DND-41 (cell line): ENCODE results near the gene DAD1.

Experiments
- ATAC-seq: fragments of 200-7000 bp; cut with Tn5 transposase; 3 replicates; pipeline ENCODE4 v1.9.1; 2021; ENCODE audit warnings: low read depth; ENCODE audit not compliant: insufficient read depth
- DNase-seq: peaks from one replicate; pipeline ENCODE4 v3.0.0-alpha.2; 2020
- H2AFZ ChIP-seq: 2 replicates; pipeline ENCODE4 v1.6.0; 2012; ENCODE audit warnings: low read depth, low read length
- H3K27ac ChIP-seq: 2 replicates; pipeline ENCODE4 v1.5.1; 2012; ENCODE audit warnings: low read length, inconsistent platforms
- H3K27me3 ChIP-seq: fragments of 200-600 bp; sonication (generic); 2 replicates; pipeline ENCODE4 v1.6.0; 2012; ENCODE audit warnings: low read length, mild to moderate bottlenecking, inconsistent platforms; ENCODE audit not compliant: insufficient read depth, poor library complexity
- H3K36me3 ChIP-seq: 2 replicates; pipeline ENCODE4 v1.5.1; 2012; ENCODE audit warnings: low read length, inconsistent platforms; ENCODE audit not compliant: insufficient read depth
- H3K4me1 ChIP-seq: 2 replicates; pipeline ENCODE4 v1.5.1; 2012; ENCODE audit warnings: mild to moderate bottlenecking, low read length; ENCODE audit not compliant: insufficient read depth
- H3K4me2 ChIP-seq: 2 replicates; pipeline ENCODE4 v1.6.0; 2012; ENCODE audit warnings: mild to moderate bottlenecking, moderate library complexity, low read length, inconsistent platforms; ENCODE audit not compliant: insufficient read depth
- H3K4me3 ChIP-seq, 2 experiments: fragments of 200-600 bp in 1 of 2; shearing (Covaris generic) in 1 of 2; 2 replicates each; pipeline ENCODE4 v1.5.1; 2012 to 2016; ENCODE audit warnings: inconsistent platforms in 2 of 2, low read length in 2 of 2, mild to moderate bottlenecking in 2 of 2, low read depth in 1 of 2, moderate library complexity in 1 of 2
- H3K79me2 ChIP-seq: 2 replicates; pipeline ENCODE4 v1.6.0; 2012; ENCODE audit warnings: low read length, inconsistent platforms; ENCODE audit not compliant: insufficient read depth
- H3K9ac ChIP-seq: 2 replicates; pipeline ENCODE4 v1.6.0; 2012; ENCODE audit warnings: low read depth, mild to moderate bottlenecking, inconsistent platforms, low read length, moderate library complexity
- H3K9me3 ChIP-seq: 2 replicates; pipeline ENCODE4 v1.5.1; 2012; ENCODE audit warnings: low read length, moderate library complexity, mild to moderate bottlenecking, inconsistent platforms; ENCODE audit not compliant: insufficient read depth, severe bottlenecking
- H4K20me1 ChIP-seq: 2 replicates; pipeline ENCODE4 v1.6.0; 2012; ENCODE audit warnings: low read length; ENCODE audit not compliant: insufficient read depth
- EZH2 ChIP-seq: IDR thresholded peaks from 3 replicates; pipeline ENCODE4 v1.6.1; 2012; ENCODE audit warnings: borderline replicate concordance, low read depth, mild to moderate bottlenecking, moderate library complexity, low read length, inconsistent platforms; ENCODE audit not compliant: severe bottlenecking
- TF ChIP-seq, protein P1 (sequence below): IDR thresholded peaks from 2 replicates; pipeline ENCODE4 v1.5.1; 2012; ENCODE audit warnings: borderline replicate concordance, low read length, moderate library complexity, mild to moderate bottlenecking; ENCODE audit not compliant: poor library complexity, severe bottlenecking; ENCODE audit errors: extremely low read depth

DAD1 gene

DNA sequence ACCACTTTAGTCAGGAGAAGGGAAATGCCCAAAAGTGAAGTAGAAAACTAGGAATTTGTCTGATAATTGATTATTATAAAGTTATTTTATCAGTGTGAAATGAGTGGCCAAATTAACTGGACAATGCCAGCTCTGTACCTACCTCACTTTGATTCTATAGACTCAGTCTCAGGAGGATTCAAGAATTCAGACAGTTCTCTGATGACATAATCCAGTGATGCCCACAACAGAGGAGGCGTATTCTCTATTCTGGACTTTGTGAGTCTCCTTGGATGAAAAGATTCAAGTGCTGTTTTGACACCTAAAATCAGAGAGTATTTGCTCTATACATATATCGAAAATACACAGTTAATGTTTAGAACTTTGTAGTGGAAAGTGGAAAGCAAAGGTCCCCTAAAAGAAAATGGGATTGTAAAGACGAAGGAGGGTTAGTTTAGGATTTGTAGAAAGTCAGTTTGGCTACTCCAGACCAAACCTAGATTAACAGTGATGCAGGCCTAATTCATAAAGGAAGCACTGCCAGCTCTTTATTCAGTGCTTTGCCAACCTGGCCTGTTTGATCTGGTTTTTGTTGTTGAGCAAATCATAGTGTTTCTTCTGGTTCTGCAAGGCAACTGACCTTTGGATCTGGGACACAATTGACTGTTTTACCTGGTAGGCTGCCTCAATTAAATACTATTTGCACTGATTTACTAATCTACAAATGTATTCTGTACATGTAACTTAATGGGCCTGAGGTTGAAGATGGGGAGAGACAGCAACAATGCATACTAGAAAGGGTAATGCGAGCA, 67.4 kb downstream of the DAD1 start:
- DNase-seq (no peak), ATAC-seq (no peak)
- no peak overlapping the region for H3K27ac ChIP-seq
- no peaks in the 10 kb centered on the region for H3K9me3 ChIP-seq
- H3K79me2 ChIP-seq = no peaks in the 10 kb centered on the region
- no peak overlapping the region for H3K4me2 ChIP-seq
- no peaks in the 10 kb centered on the region for H3K36me3 ChIP-seq
- H3K4me3 ChIP-seq = no peak overlapping the region
- TF ChIP-seq EZH2 = no peak
- TF ChIP-seq, protein P1, sequence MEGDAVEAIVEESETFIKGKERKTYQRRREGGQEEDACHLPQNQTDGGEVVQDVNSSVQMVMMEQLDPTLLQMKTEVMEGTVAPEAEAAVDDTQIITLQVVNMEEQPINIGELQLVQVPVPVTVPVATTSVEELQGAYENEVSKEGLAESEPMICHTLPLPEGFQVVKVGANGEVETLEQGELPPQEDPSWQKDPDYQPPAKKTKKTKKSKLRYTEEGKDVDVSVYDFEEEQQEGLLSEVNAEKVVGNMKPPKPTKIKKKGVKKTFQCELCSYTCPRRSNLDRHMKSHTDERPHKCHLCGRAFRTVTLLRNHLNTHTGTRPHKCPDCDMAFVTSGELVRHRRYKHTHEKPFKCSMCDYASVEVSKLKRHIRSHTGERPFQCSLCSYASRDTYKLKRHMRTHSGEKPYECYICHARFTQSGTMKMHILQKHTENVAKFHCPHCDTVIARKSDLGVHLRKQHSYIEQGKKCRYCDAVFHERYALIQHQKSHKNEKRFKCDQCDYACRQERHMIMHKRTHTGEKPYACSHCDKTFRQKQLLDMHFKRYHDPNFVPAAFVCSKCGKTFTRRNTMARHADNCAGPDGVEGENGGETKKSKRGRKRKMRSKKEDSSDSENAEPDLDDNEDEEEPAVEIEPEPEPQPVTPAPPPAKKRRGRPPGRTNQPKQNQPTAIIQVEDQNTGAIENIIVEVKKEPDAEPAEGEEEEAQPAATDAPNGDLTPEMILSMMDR = no peak
- no peak overlapping the region for H2AFZ ChIP-seq
- H3K27me3 ChIP-seq = peaks cover 58% of the 10 kb centered on the region
- no peaks in the 10 kb centered on the region for H4K20me1 ChIP-seq
- H3K4me1 ChIP-seq = no peaks in the 10 kb centered on the region
- H3K9ac ChIP-seq = no peak overlapping the region

DNA sequence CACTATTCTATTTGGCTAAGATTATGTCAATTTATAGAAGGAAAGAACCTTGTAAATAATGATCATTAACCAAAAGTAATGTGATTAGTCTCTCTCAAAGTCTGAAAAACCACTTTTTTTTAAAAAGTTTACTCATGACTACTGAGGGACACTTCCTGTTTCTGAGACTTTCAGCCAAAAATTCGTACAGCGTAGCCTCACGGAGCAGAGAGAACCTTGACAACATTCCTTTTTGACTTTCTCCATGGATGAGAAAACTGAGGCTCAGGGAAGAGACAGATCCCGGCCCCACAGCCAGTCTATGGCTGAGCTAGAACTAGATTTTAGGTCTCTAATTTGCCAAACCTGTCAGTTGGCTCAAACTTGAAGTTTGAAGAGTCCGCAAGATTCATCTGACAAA, 68.2 kb downstream of the DAD1 start:
- Histone ChIP-seq H3K79me2 (no peaks in the 10 kb centered on the region), H2AFZ (no peak overlapping the region), H3K4me1 (no peaks in the 10 kb centered on the region), H3K27me3 (peaks cover 56% of the 10 kb centered on the region), H3K27ac (no peak overlapping the region), H4K20me1 (no peaks in the 10 kb centered on the region), H3K36me3 (no peaks in the 10 kb centered on the region), H3K9ac (no peak overlapping the region), H3K9me3 (no peaks in the 10 kb centered on the region), H3K4me3 (no peak overlapping the region), H3K4me2 (no peak overlapping the region)
- ATAC-seq (no peak), DNase-seq (no peak)
- no peak for TF ChIP-seq EZH2
- TF ChIP-seq, protein P1 = no peak

DNA sequence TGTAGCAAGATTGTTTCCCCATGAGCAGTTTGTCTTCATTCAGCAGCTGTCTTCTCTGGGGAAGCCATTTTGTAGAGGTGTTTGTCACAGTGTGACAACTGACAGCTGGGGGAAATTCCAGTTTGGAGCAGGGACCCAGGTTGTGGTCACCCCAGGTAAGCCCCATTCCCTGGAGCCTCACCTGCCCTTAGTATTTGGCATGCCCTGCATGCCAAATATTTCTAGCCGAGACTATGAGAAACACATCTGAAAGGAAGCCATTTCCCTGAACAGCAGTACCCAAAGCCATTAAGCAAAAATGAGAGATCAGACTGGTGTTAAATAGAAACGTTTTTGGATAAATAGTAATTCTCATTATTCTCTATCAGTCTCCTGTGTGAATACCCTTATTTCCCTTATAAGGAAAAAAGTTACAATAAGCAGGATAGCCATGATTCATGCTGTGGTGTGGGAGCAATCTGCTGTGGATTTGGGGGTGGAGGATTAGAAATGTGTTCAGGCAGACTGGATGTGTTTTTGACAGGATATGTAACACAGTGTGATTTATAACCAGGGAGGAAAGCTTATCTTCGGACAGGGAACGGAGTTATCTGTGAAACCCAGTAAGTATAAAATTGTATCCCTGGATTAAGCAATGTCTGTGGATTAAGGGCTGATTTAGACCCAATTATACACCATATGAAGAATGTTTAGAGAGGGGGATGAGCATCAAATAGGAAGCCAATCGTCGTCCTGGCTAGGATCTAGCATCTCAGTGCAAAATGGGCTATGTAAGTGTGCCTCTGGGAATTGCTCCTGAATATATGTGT, 68.9 kb downstream of the DAD1 start:
- H3K27ac ChIP-seq = no peak overlapping the region
- peaks cover 59% of the 10 kb centered on the region for H3K27me3 ChIP-seq
- no peaks in the 10 kb centered on the region for H3K36me3 ChIP-seq
- H2AFZ ChIP-seq = no peak overlapping the region
- no peak overlapping the region for H3K9ac ChIP-seq
- H4K20me1 ChIP-seq = no peaks in the 10 kb centered on the region
- TF ChIP-seq, protein P1 = no peak
- TF ChIP-seq EZH2 = no peak
- no peaks in the 10 kb centered on the region for H3K79me2 ChIP-seq
- H3K9me3 ChIP-seq = no peaks in the 10 kb centered on the region
- H3K4me3 ChIP-seq = no peak overlapping the region
- DNase-seq = no peak
- H3K4me2 ChIP-seq = no peak overlapping the region
- no peaks in the 10 kb centered on the region for H3K4me1 ChIP-seq
- no peak for ATAC-seq
